SJCRH30 (cell line): ENCODE measurements around the gene MYLIP. TPM values are rescaled to one million over a fixed set of nuclear protein-coding genes. Genes with fewer than 3 reads are reported as not detected.

Source experiments
- DNase-seq, 2 experiments: peaks; one replicate each; pipeline ENCODE4 v3.0.0-alpha.2; 2015 to 2020
- H3K27ac ChIP-seq: fragments of 250-450 bp; sonication (Bioruptor Pico); 2 replicates; pipeline ENCODE4 v1.5.1; 2020; ENCODE audit warnings: mild to moderate bottlenecking, moderate library complexity
- H3K27me3 ChIP-seq: fragments of 250-450 bp; sonication (Bioruptor Pico); 2 replicates; pipeline ENCODE4 v1.5.1; 2020; ENCODE audit warnings: mild to moderate bottlenecking, moderate library complexity
- H3K36me3 ChIP-seq: fragments of 250-450 bp; sonication (Bioruptor Pico); 2 replicates; pipeline ENCODE4 v1.5.1; 2020; ENCODE audit warnings: mild to moderate bottlenecking, moderate library complexity
- H3K4me1 ChIP-seq: fragments of 250-450 bp; sonication (Bioruptor Pico); 2 replicates; pipeline ENCODE4 v1.5.1; 2020; ENCODE audit warnings: mild to moderate bottlenecking, moderate library complexity
- H3K4me3 ChIP-seq: fragments of 250-450 bp; sonication (Bioruptor Pico); 2 replicates; pipeline ENCODE4 v1.5.1; 2020; ENCODE audit warnings: mild to moderate bottlenecking, moderate library complexity
- H3K9me3 ChIP-seq: fragments of 250-450 bp; sonication (Bioruptor Pico); replicated peaks from 2 replicates; pipeline ENCODE4 v1.5.1; 2020; ENCODE audit warnings: mild to moderate bottlenecking, moderate library complexity
- total RNA-seq: library from RNA; depleted of rRNA; stranded (reverse); fragments of >200 nt; shearing (Covaris generic); gene quantifications from 2 replicates; pipeline ENCODE4 v1.2.3, GENCODE V29; 2014

The MYLIP gene
- total RNA-seq, 1 experiment from 2014 or later, result 36.3 TPM

GRCh38 chr6:16126861-16127260 is 2.0 kb upstream of the MYLIP start:
- Histone ChIP-seq H3K36me3 (peaks cover 12% of the 10 kb centered on the region), H3K27me3 (no peaks in the 10 kb centered on the region), H3K27ac (no peak overlapping the region), H3K4me1 (no peaks in the 10 kb centered on the region), H3K4me3 (no peak overlapping the region), H3K9me3 (no peaks in the 10 kb centered on the region)
- DNase-seq, result peak in 1 of 2 experiments; percentile 37

- DNase-seq, result no peak
- no peak overlapping the region for H3K4me3 ChIP-seq
Observed at GRCh38 chr6:16127471-16127870, 1.4 kb upstream of the MYLIP start.

GRCh38 chr6:16129623-16130401 is 926 bp downstream of the MYLIP start:
- no peaks in the 10 kb centered on the region for H3K27me3 ChIP-seq
- H3K4me1 ChIP-seq, result peaks cover 3% of the 10 kb centered on the region; the same call in 1 of the 2 replicates
- H3K27ac ChIP-seq, result peak overlapping the region; percentile 89
- H3K4me3 ChIP-seq, result peak overlapping the region; percentile 97
- no peaks in the 10 kb centered on the region for H3K9me3 ChIP-seq
- peaks cover 33% of the 10 kb centered on the region for H3K36me3 ChIP-seq
- peak in 1 of 2 experiments; percentile 32 for DNase-seq

More at GRCh38 chr6:16127471-16127870, 1.4 kb upstream of the MYLIP start:
- no peaks in the 10 kb centered on the region for H3K9me3 ChIP-seq
- no peaks in the 10 kb centered on the region for H3K4me1 ChIP-seq
- H3K27me3 ChIP-seq, result no peaks in the 10 kb centered on the region
- peaks cover 18% of the 10 kb centered on the region for H3K36me3 ChIP-seq
- H3K27ac ChIP-seq, result no peak overlapping the region

- peaks cover 3% of the 10 kb centered on the region; the same call in 1 of the 2 replicates for H3K4me1 ChIP-seq
- H3K4me3 ChIP-seq, result peak overlapping the region; percentile 97
- H3K9me3 ChIP-seq, result no peaks in the 10 kb centered on the region
- peak in 1 of 2 experiments; percentile 17 for DNase-seq
- H3K27me3 ChIP-seq, result no peaks in the 10 kb centered on the region
- H3K27ac ChIP-seq, result peak overlapping the region; percentile 89
- peaks cover 34% of the 10 kb centered on the region for H3K36me3 ChIP-seq
Observed at GRCh38 chr6:16130437-16130891, 1.6 kb downstream of the MYLIP start.

GRCh38 chr6:16130932-16131387 is 2.1 kb downstream of the MYLIP start:
- Histone ChIP-seq H3K4me3 (peak overlapping the region; percentile 97), H3K27me3 (no peaks in the 10 kb centered on the region), H3K9me3 (no peaks in the 10 kb centered on the region), H3K27ac (peak overlapping the region; percentile 89), H3K4me1 (peaks cover 3% of the 10 kb centered on the region; the same call in 1 of the 2 replicates), H3K36me3 (peaks cover 36% of the 10 kb centered on the region)
- peak; percentile 24 to 67 for DNase-seq

- Histone ChIP-seq H3K27me3 (no peaks in the 10 kb centered on the region), H3K36me3 (peaks cover 47% of the 10 kb centered on the region), H3K4me1 (peaks cover 16% of the 10 kb centered on the region; the same call in 1 of the 2 replicates), H3K9me3 (no peaks in the 10 kb centered on the region), H3K27ac (no peak overlapping the region), H3K4me3 (no peak overlapping the region)
- DNase-seq, result peak in 1 of 2 experiments; percentile 24
Observed at GRCh38 chr6:16132909-16133308, 4.0 kb downstream of the MYLIP start.

GRCh38 chr6:16134430-16134829 is 5.5 kb downstream of the MYLIP start:
- no peak overlapping the region for H3K4me3 ChIP-seq
- H3K27ac ChIP-seq, result no peak overlapping the region
- H3K27me3 ChIP-seq, result no peaks in the 10 kb centered on the region
- H3K36me3 ChIP-seq, result peaks cover 56% of the 10 kb centered on the region
- no peaks in the 10 kb centered on the region for H3K9me3 ChIP-seq
- H3K4me1 ChIP-seq, result peaks cover 16% of the 10 kb centered on the region; the same call in 1 of the 2 replicates
- no peak for DNase-seq

- H3K9me3 ChIP-seq, result no peaks in the 10 kb centered on the region
- no peaks in the 10 kb centered on the region for H3K27me3 ChIP-seq
- no peak overlapping the region for H3K4me3 ChIP-seq
- peaks cover 61% of the 10 kb centered on the region for H3K36me3 ChIP-seq
- no peak overlapping the region for H3K27ac ChIP-seq
- H3K4me1 ChIP-seq, result peaks cover 16% of the 10 kb centered on the region; the same call in 1 of the 2 replicates
- DNase-seq, result no peak
Observed at GRCh38 chr6:16135066-16135465, 6.2 kb downstream of the MYLIP start.

- Histone ChIP-seq H3K9me3 (no peaks in the 10 kb centered on the region), H3K4me3 (no peak overlapping the region), H3K27me3 (no peaks in the 10 kb centered on the region), H3K4me1 (peaks cover 16% of the 10 kb centered on the region; the same call in 1 of the 2 replicates), H3K36me3 (peaks cover 57% of the 10 kb centered on the region), H3K27ac (no peak overlapping the region)
- no peak for DNase-seq
Observed at GRCh38 chr6:16136091-16136490, 7.2 kb downstream of the MYLIP start.

- H3K9me3 ChIP-seq, result no peaks in the 10 kb centered on the region
- peaks cover 16% of the 10 kb centered on the region; the same call in 1 of the 2 replicates for H3K4me1 ChIP-seq
- no peak for DNase-seq
- no peaks in the 10 kb centered on the region for H3K27me3 ChIP-seq
- H3K36me3 ChIP-seq, result peaks cover 53% of the 10 kb centered on the region
- H3K27ac ChIP-seq, result no peak overlapping the region
- no peak overlapping the region for H3K4me3 ChIP-seq
Observed at GRCh38 chr6:16136621-16137450, 8.0 kb downstream of the MYLIP start.

- H3K4me3 ChIP-seq, result no peak overlapping the region
- H3K27ac ChIP-seq, result no peak overlapping the region
- H3K4me1 ChIP-seq, result peaks cover 16% of the 10 kb centered on the region; the same call in 1 of the 2 replicates
- H3K36me3 ChIP-seq, result peaks cover 53% of the 10 kb centered on the region
- no peaks in the 10 kb centered on the region for H3K27me3 ChIP-seq
- DNase-seq, result no peak
- H3K9me3 ChIP-seq, result no peaks in the 10 kb centered on the region
Observed at GRCh38 chr6:16137451-16137801, 8.5 kb downstream of the MYLIP start.

- Histone ChIP-seq H3K27ac (no peak overlapping the region), H3K4me3 (no peak overlapping the region), H3K36me3 (peaks cover 61% of the 10 kb centered on the region), H3K27me3 (no peaks in the 10 kb centered on the region), H3K4me1 (peaks cover 12% of the 10 kb centered on the region; the same call in 1 of the 2 replicates), H3K9me3 (no peaks in the 10 kb centered on the region)
- no peak for DNase-seq
Observed at GRCh38 chr6:16139556-16139955, 10.7 kb downstream of the MYLIP start.

GRCh38 chr6:16140607-16141006 is 11.7 kb downstream of the MYLIP start:
- Histone ChIP-seq H3K9me3 (no peaks in the 10 kb centered on the region), H3K4me3 (no peak overlapping the region), H3K27me3 (no peaks in the 10 kb centered on the region), H3K4me1 (peaks cover 12% of the 10 kb centered on the region; the same call in 1 of the 2 replicates), H3K36me3 (peaks cover 68% of the 10 kb centered on the region), H3K27ac (no peak overlapping the region)
- DNase-seq, result no peak

GRCh38 chr6:16141514-16141913 is 12.6 kb downstream of the MYLIP start:
- Histone ChIP-seq H3K36me3 (peaks cover 70% of the 10 kb centered on the region), H3K4me1 (peaks cover 10% of the 10 kb centered on the region; the same call in 1 of the 2 replicates)

More at GRCh38 chr6:16141514-16141913, 12.6 kb downstream of the MYLIP start:
- DNase-seq, result no peak
- Histone ChIP-seq H3K27ac (no peak overlapping the region), H3K27me3 (no peaks in the 10 kb centered on the region), H3K4me3 (no peak overlapping the region), H3K9me3 (no peaks in the 10 kb centered on the region)
